ENCODE data around the gene FAM168A.

DNA sequence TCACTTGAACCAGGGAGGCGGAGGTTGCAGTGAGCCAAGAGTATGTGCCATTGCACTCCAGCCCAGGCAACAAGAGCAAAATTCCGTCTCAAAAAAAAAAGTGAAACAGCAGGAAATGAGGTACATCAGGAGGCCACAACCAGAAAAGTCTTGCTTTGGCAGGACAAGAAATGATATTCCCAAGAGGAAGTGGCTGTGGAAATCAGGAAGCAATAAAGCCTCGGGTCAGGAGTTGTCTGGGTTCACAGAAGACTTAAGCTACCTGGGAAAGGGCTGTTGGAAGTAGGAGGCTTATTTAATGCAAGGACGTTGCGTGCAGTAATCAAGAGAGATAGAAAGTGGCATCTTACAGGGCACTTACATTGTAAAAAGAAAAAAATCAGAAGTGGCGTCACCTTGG, 231.0 kb downstream of the FAM168A start:
- TF ChIP-seq HOXA7 (CRISPR knock-in tag; IDR thresholded peaks at IDR 0.05) (no peak), ZNF302 (CRISPR knock-in tag; IDR thresholded peaks at IDR 0.05) (no peak), POLR2A (IDR thresholded peaks at IDR 0.05; ENCODE audit: low read length) (no peak), RFX5 (IDR thresholded peaks at IDR 0.05) (no peak), EP300 (IDR thresholded peaks at IDR 0.05) (no peak), CHD2 (IDR thresholded peaks at IDR 0.05; ENCODE audit: low read length, partially characterized antibody) (no peak), FOSL2 (IDR thresholded peaks at IDR 0.05) (no peak), FOSL2 (CRISPR knock-in tag; IDR thresholded peaks at IDR 0.05) (no peak)
- TF ChIP-seq, protein P1, sequence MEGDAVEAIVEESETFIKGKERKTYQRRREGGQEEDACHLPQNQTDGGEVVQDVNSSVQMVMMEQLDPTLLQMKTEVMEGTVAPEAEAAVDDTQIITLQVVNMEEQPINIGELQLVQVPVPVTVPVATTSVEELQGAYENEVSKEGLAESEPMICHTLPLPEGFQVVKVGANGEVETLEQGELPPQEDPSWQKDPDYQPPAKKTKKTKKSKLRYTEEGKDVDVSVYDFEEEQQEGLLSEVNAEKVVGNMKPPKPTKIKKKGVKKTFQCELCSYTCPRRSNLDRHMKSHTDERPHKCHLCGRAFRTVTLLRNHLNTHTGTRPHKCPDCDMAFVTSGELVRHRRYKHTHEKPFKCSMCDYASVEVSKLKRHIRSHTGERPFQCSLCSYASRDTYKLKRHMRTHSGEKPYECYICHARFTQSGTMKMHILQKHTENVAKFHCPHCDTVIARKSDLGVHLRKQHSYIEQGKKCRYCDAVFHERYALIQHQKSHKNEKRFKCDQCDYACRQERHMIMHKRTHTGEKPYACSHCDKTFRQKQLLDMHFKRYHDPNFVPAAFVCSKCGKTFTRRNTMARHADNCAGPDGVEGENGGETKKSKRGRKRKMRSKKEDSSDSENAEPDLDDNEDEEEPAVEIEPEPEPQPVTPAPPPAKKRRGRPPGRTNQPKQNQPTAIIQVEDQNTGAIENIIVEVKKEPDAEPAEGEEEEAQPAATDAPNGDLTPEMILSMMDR (IDR thresholded peaks at IDR 0.05), result no peak
- TF ChIP-seq, protein P2, sequence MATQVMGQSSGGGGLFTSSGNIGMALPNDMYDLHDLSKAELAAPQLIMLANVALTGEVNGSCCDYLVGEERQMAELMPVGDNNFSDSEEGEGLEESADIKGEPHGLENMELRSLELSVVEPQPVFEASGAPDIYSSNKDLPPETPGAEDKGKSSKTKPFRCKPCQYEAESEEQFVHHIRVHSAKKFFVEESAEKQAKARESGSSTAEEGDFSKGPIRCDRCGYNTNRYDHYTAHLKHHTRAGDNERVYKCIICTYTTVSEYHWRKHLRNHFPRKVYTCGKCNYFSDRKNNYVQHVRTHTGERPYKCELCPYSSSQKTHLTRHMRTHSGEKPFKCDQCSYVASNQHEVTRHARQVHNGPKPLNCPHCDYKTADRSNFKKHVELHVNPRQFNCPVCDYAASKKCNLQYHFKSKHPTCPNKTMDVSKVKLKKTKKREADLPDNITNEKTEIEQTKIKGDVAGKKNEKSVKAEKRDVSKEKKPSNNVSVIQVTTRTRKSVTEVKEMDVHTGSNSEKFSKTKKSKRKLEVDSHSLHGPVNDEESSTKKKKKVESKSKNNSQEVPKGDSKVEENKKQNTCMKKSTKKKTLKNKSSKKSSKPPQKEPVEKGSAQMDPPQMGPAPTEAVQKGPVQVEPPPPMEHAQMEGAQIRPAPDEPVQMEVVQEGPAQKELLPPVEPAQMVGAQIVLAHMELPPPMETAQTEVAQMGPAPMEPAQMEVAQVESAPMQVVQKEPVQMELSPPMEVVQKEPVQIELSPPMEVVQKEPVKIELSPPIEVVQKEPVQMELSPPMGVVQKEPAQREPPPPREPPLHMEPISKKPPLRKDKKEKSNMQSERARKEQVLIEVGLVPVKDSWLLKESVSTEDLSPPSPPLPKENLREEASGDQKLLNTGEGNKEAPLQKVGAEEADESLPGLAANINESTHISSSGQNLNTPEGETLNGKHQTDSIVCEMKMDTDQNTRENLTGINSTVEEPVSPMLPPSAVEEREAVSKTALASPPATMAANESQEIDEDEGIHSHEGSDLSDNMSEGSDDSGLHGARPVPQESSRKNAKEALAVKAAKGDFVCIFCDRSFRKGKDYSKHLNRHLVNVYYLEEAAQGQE (IDR thresholded peaks at IDR 0.05), result no peak
- TF ChIP-seq, protein P3, sequence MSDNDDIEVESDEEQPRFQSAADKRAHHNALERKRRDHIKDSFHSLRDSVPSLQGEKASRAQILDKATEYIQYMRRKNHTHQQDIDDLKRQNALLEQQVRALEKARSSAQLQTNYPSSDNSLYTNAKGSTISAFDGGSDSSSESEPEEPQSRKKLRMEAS (IDR thresholded peaks at IDR 0.05), result no peak
- TF ChIP-seq, protein P4, sequence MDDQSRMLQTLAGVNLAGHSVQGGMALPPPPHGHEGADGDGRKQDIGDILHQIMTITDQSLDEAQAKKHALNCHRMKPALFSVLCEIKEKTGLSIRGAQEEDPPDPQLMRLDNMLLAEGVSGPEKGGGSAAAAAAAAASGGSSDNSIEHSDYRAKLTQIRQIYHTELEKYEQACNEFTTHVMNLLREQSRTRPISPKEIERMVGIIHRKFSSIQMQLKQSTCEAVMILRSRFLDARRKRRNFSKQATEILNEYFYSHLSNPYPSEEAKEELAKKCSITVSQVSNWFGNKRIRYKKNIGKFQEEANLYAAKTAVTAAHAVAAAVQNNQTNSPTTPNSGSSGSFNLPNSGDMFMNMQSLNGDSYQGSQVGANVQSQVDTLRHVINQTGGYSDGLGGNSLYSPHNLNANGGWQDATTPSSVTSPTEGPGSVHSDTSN (IDR thresholded peaks at IDR 0.05), result no peak

All from A549 (cell line).